ENCODE results near the gene ATP2A1.

ATP2A1 gene

DNA sequence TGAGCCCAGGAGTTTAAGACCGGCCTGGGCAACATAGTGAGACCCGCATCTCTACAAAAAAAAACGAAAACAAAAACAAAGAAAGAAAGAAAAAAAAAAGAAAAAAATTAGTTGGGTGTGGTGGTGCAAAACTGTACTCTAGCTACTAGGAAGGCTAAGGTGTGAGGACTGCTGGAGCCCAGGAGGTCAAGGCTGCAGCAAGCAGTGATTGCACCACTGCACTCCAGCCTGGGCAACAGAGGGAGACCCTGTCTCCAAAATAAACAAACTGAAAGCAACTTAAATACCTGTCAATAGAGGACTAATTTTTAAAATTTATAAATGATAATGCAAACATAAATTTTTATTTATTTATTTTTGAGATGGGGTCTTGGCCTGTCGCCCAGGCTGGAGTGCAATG lies 17.3 kb downstream of the ATP2A1 start:
- Histone ChIP-seq H3K79me2 (ENCODE audit: insufficient read depth, low read length) (no peaks in the 10 kb centered on the region), H4K20me1 (ENCODE audit: insufficient read depth, low read length) (no peaks in the 10 kb centered on the region), H3K4me2 (ENCODE audit: insufficient read depth, low read length) (no peak overlapping the region), H3K27ac (ENCODE audit: low read length) (no peak overlapping the region), H2AFZ (ENCODE audit: low read depth, low read length) (no peak overlapping the region), H3K4me1 (ENCODE audit: insufficient read depth, low read length) (peaks cover 3% of the 10 kb centered on the region), H3K36me3 (ENCODE audit: insufficient read depth, low read length) (no peaks in the 10 kb centered on the region; the same call in 1 of the 2 replicates), H3K9me3 (ENCODE audit: insufficient read depth, low read length, severe bottlenecking) (no peaks in the 10 kb centered on the region), H3K4me3 (ENCODE audit: low read depth in 1 of 2, low read length in 2 of 2) (no peak overlapping the region), H3K9ac (ENCODE audit: low read depth, low read length) (no peak overlapping the region), H3K27me3 (ENCODE audit: insufficient read depth, low read length, poor library complexity) (no peaks in the 10 kb centered on the region)
- TF ChIP-seq EZH2 (IDR thresholded peaks at IDR 0.05; ENCODE audit: borderline replicate concordance, low read depth, low read length, severe bottlenecking) = no peak
- TF ChIP-seq, protein P1, sequence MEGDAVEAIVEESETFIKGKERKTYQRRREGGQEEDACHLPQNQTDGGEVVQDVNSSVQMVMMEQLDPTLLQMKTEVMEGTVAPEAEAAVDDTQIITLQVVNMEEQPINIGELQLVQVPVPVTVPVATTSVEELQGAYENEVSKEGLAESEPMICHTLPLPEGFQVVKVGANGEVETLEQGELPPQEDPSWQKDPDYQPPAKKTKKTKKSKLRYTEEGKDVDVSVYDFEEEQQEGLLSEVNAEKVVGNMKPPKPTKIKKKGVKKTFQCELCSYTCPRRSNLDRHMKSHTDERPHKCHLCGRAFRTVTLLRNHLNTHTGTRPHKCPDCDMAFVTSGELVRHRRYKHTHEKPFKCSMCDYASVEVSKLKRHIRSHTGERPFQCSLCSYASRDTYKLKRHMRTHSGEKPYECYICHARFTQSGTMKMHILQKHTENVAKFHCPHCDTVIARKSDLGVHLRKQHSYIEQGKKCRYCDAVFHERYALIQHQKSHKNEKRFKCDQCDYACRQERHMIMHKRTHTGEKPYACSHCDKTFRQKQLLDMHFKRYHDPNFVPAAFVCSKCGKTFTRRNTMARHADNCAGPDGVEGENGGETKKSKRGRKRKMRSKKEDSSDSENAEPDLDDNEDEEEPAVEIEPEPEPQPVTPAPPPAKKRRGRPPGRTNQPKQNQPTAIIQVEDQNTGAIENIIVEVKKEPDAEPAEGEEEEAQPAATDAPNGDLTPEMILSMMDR (IDR thresholded peaks at IDR 0.05; ENCODE audit: borderline replicate concordance, extremely low read depth, low read length, poor library complexity, severe bottlenecking) = no peak
- no peak for DNase-seq
- ATAC-seq (ENCODE audit: insufficient read depth, low read depth) = no peak

DNA sequence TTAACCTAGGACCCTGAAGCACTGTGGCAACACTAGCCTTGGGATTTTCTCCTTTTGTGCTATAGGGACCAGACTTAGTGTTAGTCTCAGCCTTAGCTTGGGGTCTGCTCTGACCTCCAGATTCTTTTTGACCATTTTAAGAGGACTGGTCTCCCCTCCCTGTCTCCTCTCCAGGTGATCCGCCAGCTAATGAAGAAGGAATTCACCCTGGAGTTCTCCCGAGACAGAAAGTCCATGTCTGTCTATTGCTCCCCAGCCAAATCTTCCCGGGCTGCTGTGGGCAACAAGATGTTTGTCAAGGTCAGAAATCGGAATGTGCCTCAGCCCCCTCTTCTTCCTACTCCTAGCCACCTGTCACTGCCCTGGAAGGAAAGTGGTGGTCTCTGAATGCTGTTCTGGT lies 19.5 kb downstream of the ATP2A1 start:
- TF ChIP-seq, protein P1 (IDR thresholded peaks at IDR 0.05; ENCODE audit: borderline replicate concordance, extremely low read depth, low read length, poor library complexity, severe bottlenecking) = no peak
- TF ChIP-seq EZH2 (IDR thresholded peaks at IDR 0.05; ENCODE audit: borderline replicate concordance, low read depth, low read length, severe bottlenecking) = no peak
- Histone ChIP-seq H3K4me1 (ENCODE audit: insufficient read depth, low read length) (peaks cover 4% of the 10 kb centered on the region), H3K9me3 (ENCODE audit: insufficient read depth, low read length, severe bottlenecking) (no peaks in the 10 kb centered on the region), H2AFZ (ENCODE audit: low read depth, low read length) (no peak overlapping the region), H3K79me2 (ENCODE audit: insufficient read depth, low read length) (no peaks in the 10 kb centered on the region), H3K4me2 (ENCODE audit: insufficient read depth, low read length) (no peak overlapping the region), H4K20me1 (ENCODE audit: insufficient read depth, low read length) (no peaks in the 10 kb centered on the region), H3K27ac (ENCODE audit: low read length) (no peak overlapping the region), H3K4me3 (ENCODE audit: low read depth in 1 of 2, low read length in 2 of 2) (no peak overlapping the region), H3K27me3 (ENCODE audit: insufficient read depth, low read length, poor library complexity) (no peaks in the 10 kb centered on the region), H3K9ac (ENCODE audit: low read depth, low read length) (no peak overlapping the region), H3K36me3 (ENCODE audit: insufficient read depth, low read length) (no peaks in the 10 kb centered on the region; the same call in 1 of the 2 replicates)
- DNase-seq = no peak
- ATAC-seq (ENCODE audit: insufficient read depth, low read depth) = no peak

DNA sequence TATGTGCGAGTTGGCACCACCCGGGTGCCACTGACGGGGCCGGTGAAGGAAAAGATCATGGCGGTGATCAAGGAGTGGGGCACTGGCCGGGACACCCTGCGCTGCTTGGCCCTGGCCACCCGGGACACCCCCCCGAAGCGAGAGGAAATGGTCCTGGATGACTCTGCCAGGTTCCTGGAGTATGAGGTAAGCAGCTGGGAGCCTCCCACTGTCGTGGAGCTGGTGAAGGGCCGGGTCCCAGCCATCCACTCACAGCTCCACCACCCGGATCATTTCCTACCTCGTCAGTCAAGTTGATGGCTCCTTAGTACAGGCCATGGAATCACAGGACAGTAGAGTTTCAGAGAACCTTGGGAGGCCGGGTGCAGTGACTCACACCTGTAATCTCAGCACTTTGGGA lies 20.0 kb downstream of the ATP2A1 start:
- peaks cover 4% of the 10 kb centered on the region for H3K4me1 ChIP-seq (ENCODE audit: insufficient read depth, low read length)
- H3K4me3 ChIP-seq (ENCODE audit: low read depth in 1 of 2, low read length in 2 of 2) = no peak overlapping the region
- no peak overlapping the region for H2AFZ ChIP-seq (ENCODE audit: low read depth, low read length)
- no peak overlapping the region for H3K9ac ChIP-seq (ENCODE audit: low read depth, low read length)
- H3K36me3 ChIP-seq (ENCODE audit: insufficient read depth, low read length) = no peaks in the 10 kb centered on the region; the same call in 1 of the 2 replicates
- H3K27ac ChIP-seq (ENCODE audit: low read length) = no peak overlapping the region
- no peak for ATAC-seq (ENCODE audit: insufficient read depth, low read depth)
- H3K79me2 ChIP-seq (ENCODE audit: insufficient read depth, low read length) = no peaks in the 10 kb centered on the region
- TF ChIP-seq, protein P1 (IDR thresholded peaks at IDR 0.05; ENCODE audit: borderline replicate concordance, extremely low read depth, low read length, poor library complexity, severe bottlenecking) = no peak
- no peak for TF ChIP-seq EZH2 (IDR thresholded peaks at IDR 0.05; ENCODE audit: borderline replicate concordance, low read depth, low read length, severe bottlenecking)
- no peak overlapping the region for H3K4me2 ChIP-seq (ENCODE audit: insufficient read depth, low read length)
- no peaks in the 10 kb centered on the region for H3K9me3 ChIP-seq (ENCODE audit: insufficient read depth, low read length, severe bottlenecking)
- no peaks in the 10 kb centered on the region for H3K27me3 ChIP-seq (ENCODE audit: insufficient read depth, low read length, poor library complexity)
- no peak for DNase-seq
- no peaks in the 10 kb centered on the region for H4K20me1 ChIP-seq (ENCODE audit: insufficient read depth, low read length)

DNA sequence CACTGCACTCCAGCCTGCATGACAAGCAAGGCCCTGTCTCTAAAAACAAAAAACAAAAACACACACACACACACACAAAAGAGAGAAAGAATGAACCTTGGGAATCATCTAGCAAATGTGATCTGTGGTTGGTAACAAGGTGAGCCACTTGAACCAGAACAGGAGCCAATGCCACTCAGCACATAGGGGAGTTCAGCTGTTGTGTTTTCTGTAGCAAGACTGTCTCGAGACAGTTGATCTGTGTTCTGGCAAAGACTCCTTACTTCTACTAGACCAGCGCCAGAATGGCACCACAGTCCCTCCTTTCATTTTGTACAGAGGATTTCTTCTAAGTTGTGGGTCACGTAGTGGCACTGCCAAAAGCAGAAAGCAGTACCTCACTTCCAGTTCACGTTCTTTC lies 20.7 kb downstream of the ATP2A1 start:
- H4K20me1 ChIP-seq (ENCODE audit: insufficient read depth, low read length) = no peaks in the 10 kb centered on the region
- ATAC-seq (ENCODE audit: insufficient read depth, low read depth) (no peak), DNase-seq (no peak)
- no peak overlapping the region for H3K4me3 ChIP-seq (ENCODE audit: low read depth in 1 of 2, low read length in 2 of 2)
- H3K4me1 ChIP-seq (ENCODE audit: insufficient read depth, low read length) = peaks cover 4% of the 10 kb centered on the region
- H3K9me3 ChIP-seq (ENCODE audit: insufficient read depth, low read length, severe bottlenecking) = no peaks in the 10 kb centered on the region
- H3K36me3 ChIP-seq (ENCODE audit: insufficient read depth, low read length) = no peaks in the 10 kb centered on the region; the same call in 1 of the 2 replicates
- no peaks in the 10 kb centered on the region for H3K27me3 ChIP-seq (ENCODE audit: insufficient read depth, low read length, poor library complexity)
- H2AFZ ChIP-seq (ENCODE audit: low read depth, low read length) = no peak overlapping the region
- no peak overlapping the region for H3K9ac ChIP-seq (ENCODE audit: low read depth, low read length)
- H3K27ac ChIP-seq (ENCODE audit: low read length) = no peak overlapping the region
- H3K79me2 ChIP-seq (ENCODE audit: insufficient read depth, low read length) = no peaks in the 10 kb centered on the region
- H3K4me2 ChIP-seq (ENCODE audit: insufficient read depth, low read length) = no peak overlapping the region
- TF ChIP-seq, protein P1 (IDR thresholded peaks at IDR 0.05; ENCODE audit: borderline replicate concordance, extremely low read depth, low read length, poor library complexity, severe bottlenecking) = no peak
- no peak for TF ChIP-seq EZH2 (IDR thresholded peaks at IDR 0.05; ENCODE audit: borderline replicate concordance, low read depth, low read length, severe bottlenecking)
